ENCODE results near the gene COL6A2.

COL6A2 gene

DNA sequence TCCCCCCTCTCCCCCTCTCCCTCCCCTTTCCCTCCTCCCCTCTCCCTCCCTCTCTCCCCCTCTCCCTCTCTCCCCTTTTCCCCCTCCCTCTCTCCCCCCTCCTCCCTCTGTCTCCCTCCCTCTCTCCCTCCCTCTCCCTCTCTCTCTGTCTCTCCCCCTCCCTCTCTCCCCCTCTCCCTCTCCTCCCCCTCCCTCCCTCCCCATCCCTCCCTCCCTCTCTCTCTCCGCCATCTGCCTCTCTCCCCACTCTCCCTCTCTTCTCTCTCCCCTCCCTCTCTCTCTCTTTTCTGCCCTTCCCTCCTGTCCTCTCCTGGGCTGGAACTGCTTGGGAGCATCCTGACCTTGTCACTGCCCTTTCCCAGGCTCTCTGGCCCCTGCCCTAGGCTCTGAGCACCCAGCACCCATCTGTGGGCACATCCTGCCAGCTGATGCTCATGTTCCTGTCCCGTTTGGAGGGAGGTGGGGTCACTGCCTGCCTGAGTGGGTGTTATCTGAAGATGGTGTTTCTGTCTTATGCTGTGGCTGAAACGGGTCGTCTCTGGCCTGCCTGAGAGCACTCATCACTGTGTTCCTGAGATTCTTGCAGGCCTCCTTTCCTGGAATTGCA, 46.7 kb downstream of the COL6A2 start:
- no peak for DNase-seq (ENCODE audit: low read depth)

DNA sequence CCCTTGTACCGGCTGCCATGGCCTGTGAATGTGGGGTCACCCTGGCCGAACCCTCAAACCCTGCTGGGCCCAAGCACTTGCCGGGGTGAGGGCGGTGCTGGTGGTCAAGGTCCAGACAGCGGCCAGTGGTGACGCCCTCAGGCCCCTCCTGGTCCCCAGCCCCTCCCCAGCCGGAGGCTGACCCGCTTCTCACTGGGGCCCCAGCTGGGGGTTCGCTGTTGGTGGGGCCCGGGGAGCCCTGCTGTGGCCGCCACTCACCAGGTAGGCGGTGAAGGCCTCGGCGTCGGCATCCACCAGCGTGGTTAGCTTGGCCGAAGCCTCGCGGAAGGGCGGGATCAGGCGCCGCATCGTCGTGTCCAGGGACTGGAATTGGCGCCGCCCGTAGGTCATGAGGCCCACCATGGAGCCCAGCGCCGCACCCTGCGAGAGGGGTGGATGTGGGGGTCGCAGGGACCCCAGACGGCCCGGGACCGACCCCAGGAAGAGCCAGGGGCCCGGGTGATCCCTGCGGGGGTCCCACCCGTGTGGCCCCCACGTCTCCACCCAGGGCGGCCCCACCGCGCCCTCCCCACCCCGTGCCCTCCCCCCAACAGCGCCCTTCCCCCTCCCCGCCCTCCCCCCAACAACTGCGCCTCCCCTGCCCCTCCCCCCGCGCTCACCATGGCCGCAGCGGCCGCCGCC, 47.4 kb downstream of the COL6A2 start:
- no peak for DNase-seq (ENCODE audit: low read depth)

DNA sequence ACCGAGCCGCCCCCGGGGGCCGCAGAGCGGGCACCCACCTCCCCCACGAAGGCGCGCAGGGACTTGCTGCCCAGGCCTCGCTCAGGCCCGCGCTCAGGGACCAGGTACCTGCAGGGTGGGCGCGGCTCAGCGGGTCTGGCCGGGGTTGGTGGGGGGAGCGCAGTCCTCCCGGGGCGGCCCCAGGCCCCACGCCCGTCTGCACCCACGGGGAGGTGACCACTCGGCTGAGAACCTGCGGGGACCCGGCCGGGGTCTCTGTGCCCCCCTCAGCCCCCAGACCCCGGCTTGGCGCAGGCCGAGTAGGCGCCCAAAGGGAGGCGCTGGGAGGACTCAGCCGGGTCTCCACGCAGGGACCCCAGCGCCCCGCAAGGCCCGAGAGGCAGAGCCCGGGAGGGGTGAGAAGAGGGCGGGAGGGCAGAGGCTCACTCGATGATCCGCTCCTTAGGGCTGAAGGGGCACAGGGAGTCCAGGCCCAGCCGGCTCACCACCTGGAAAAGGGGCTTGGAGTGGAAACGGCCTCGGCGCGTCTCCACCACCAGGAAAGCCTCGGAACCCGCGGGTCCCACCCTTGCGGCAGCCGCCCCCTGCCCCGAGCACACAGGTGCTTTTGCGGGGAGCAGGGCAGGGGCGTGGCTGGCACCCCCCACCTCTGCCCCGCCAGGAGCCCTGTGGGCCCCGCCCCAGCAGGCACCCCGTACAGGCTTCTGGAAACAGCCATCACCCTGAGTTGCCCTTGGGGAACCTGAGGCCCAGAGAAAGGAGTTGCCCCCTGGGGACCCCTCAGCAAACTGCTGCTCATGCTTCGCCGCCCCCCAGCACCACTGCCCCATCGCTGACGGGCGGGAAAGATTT, 48.2 kb downstream of the COL6A2 start:
- DNase-seq (ENCODE audit: low read depth), result no peak

DNA sequence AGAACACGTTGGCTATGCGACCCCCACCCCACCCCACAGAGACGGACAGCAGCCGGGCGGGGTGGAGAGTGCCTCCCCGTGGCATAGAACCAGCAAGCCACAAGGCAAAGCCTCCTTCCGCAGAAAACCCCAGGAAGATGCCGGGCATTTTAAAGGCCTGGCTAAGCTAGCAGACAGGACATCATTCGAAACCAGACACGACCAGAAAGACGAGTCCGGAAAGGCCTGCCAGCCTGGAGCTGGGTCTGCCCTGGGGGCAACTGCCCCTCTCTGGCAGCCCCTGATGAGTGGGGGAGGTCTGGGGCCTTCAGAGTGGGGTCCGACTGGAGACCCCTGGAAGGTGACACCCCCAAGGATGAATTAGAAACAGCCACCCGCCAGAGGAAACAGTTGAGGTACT, 48.9 kb downstream of the COL6A2 start:
- DNase-seq (ENCODE audit: low read depth), result no peak

DNA sequence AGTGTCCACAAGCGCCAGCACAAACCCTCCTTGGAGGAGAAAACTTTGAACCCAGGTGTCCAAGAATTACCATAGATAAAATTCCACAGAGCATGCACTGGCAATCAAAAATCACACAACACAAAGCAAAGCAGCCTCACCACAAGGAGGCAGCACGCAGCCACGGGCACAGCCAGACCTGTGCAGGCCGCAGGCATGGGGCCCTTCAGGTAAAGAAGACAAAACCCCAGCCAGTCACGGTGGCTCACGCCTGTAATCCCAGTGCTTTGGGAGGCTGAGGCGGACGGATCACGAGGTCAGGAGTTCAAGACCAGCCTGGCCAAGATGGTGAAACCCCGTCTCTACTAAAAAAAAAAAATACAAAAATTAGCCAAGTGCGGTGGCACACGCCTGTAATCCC, 49.5 kb downstream of the COL6A2 start:
- DNase-seq (ENCODE audit: low read depth), result peak; percentile 20

DNA sequence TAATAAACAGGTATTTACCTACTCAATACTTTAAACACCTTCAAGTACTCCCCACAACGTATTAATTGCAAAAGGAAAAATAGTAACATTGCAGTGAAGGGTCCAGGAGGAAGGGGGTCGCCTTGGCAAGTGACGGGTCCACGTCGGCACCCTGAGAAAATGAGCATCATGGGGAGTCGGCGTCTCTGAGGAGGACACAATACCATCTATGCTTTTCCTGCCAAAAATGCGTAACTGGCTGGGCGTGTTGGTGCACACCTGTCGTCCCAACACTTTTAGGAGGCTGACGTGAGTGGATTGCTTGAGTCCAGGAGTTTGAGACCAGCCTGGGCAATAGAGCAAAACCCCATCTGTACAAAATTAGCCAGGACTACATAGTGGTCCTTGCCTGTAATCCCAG, 50.2 kb downstream of the COL6A2 start:
- no peak for DNase-seq (ENCODE audit: low read depth)

DNA sequence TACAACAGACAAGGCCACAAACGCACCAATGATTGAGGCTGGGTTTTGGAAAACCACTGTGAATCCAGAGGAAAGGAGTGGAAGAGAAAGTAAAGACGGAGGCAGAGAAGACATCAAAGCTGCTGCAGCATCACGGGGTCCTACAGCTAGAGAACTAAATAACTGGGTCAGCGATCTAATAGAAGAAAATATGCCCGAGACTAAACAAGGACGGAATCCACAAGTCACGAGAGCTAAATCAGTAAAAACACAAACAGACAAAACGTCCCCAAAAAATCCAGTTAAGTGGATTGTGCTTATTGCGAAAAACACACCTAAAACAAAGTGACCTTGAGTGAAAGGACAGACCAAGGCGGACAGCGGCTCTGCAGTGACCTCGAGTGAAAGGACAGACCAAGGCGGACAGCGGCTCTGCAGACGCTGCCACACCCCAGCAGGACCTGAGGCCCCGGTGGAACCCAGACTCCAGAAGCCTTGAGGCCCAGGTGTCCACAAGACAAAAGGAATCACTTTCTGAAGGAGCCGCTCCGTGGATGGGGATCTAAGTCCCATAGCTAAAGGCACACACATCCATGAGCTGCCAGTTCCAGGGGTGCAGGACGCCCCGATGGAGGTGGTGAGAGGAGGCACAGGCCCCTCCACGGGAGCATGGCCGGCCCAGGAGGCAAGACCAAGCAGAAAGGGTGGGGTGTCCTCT, 51.4 kb downstream of the COL6A2 start:
- no peak for DNase-seq (ENCODE audit: low read depth)

DNA sequence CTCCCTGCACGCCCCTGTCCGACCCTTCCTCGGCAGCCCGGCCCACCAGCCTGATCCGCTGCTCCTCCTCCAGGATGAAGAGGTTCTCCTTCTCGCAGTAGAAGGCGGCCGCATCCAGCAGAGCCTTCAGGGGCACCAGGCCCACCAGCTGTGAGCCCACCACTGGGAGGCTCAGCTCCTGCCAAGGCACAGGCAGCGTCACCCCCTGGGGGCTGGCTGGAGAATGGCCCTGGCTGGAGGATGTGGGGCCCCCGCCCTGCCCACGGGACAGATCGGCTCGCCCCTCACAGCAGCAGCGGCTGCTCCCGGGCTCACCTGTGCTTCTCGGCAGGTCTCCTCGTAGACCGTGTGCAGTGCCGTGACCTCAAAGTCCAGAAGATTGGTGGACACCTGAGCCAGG, 52.2 kb downstream of the COL6A2 start:
- DNase-seq (ENCODE audit: low read depth), result no peak

DNA sequence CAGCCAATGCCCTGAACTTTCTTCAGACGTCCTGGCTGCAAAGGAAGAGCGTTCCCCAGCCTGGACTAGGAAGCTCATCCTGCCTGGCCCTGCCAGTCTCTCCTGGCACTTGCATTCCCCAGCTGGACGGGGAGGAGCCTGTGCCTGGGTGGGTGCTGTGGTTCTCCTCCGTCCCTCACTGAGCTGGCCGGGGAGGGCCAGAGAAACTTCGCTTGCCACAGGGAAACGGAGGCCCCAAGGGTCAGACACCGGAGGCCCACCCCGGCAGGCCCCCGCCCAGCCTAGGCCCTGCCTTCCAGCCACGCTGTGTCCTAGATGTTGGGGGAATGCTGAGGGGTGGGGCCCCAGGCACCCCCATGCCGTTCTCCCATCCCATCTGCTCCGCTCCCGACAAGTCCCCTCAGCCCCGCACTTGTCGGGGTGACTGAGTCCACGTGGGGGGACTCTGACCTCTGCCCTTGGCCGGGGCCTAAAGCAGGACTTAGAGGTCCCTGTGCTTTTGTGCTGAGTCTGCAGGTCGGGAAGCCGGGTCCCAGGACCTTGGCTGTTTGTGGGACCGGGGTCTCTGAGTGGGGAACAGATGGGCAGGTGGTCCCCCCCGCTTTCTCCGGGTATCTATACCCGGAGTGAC, 52.7 kb downstream of the COL6A2 start:
- DNase-seq (ENCODE audit: low read depth), result no peak

DNA sequence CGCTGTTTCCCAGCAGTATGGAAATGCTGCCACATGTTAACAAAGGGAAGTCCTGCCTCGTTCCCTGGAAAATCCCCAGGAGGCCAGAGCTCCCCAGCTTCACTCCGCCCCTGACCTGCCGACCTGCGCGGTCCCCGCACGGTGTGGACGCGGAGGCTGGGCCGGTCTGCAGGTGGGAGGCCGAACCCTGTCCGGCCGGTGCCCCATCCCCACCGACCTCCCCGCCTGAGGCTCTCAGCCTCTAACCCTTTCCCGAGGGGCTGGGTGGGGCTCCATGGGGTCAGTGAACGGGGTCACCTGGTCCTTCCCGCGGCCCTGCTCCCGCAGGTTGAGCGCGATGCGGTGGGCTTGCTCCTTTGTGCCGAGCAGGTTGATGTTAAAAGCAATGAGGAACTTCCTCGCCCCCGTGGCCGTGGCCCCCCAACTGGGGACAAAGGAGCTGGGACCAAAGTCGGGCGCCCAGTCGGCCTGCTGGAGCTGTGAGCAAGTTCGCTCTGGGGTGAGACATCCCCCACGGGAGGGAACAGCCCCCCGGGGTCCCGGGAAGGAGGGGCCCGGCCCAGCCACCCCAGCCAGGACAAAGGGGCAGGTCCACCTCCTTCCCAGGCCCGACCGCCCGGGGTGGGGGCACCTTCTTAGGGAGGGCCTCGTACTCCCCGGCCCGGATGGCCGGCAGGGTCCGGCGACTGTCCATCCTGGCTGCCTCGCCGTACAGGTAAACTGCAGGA, 53.5 kb downstream of the COL6A2 start:
- no peak for DNase-seq (ENCODE audit: low read depth)

DNA sequence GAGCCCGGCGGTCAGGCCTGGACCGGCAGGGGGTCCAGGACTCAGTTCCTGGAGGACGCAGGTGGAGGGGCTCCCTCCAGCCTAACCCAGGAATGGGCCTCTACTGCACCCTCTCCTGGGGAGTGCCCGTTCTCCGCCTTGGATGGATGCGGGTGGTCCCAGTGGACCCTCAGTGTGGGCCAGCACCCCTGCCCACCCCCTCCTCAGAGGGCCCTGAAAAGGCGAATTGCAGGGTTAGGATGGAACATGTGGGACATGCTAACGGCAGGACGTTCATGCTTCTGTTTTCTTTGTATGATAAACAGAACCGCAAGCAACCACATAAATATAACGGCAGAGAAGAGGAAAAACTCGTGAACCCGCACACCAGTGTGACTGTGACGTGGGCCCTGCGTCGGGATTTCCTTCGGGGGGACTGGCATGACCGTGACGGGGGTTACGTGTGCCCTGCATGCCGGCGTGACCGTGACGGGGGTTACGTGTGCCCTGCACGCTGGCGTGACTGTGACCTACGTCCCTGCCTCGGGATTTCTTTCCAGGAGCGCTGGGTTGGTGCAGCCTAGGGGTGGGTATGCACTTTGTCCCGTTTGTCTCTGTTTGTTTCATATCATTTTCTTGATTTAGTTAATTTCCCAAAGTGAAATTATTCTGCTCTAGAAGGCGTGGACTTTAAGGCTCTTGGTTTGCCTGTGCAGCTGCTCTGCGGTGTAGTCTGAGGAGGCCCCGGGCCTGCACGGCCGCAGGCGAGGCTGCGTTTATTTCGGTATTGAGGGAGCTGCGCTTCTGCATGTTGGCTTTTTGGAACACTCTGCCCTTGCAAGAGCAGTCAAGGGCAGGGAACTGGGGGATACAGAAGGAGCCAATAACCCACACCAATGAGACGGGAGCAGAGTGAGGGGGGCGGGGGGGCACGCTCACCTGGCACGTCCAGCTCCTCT, 54.3 kb downstream of the COL6A2 start:
- DNase-seq (ENCODE audit: low read depth), result no peak

DNA sequence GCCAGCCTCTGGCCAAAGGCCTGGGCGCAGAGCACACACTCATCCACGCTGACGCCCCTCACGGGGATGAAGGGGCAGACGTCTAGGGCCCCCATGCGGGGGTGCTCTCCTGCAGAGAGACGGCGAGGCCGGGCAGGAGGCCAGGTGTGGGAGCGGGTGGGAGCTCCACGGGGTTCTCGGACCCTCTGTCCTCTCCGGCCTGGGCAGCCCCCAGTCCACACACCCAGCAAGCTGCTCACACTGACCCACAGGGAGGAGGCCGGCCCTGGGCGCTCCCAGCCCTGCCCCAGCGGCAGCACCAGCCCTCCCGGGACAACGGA, 55.0 kb downstream of the COL6A2 start:
- no peak for DNase-seq (ENCODE audit: low read depth)

DNA sequence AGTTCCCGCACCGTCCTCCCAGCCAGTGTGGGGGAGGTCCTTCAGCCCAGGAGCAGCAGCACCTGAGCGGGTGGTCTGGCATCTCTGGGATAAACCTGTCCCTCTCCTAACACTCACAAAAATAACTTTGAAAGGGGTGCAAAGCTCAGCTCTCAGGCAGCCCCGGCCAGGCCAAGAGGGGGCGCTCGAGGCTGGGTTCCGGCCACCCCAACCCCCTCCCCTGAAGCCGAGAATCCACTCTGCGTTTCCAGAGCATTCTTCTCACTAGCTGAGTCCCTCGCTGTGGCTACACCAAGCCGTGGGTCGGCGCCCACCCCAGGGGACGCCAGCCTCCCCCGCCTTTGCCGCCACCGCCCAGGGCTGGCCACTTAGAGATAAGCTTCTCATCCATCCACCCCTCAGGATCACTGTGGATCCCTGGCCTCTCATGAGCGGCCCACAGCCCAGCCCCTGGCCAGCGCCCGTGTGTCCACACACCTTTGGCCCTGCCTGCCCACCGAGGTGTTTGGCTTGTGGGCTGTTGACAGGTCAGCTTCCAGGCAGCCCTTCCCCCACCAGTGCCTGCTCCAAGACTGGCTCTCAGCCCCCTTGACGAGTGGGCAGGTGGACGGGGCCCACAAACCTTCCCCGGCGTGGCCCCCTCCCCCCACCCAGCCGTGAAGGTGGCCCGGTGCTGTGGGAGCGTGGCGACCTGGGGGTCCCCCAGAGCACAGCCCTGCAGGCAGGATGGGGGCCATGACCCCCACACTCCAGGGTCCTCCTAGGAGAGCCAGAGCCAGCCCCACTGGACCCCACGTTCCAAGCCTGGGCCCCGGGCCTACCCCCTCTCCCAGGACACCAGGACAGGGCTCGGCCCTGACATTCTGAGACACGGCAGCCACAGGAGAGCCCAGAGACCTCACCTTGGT, 55.6 kb downstream of the COL6A2 start:
- peak; percentile 68 for DNase-seq (ENCODE audit: low read depth)

DNA sequence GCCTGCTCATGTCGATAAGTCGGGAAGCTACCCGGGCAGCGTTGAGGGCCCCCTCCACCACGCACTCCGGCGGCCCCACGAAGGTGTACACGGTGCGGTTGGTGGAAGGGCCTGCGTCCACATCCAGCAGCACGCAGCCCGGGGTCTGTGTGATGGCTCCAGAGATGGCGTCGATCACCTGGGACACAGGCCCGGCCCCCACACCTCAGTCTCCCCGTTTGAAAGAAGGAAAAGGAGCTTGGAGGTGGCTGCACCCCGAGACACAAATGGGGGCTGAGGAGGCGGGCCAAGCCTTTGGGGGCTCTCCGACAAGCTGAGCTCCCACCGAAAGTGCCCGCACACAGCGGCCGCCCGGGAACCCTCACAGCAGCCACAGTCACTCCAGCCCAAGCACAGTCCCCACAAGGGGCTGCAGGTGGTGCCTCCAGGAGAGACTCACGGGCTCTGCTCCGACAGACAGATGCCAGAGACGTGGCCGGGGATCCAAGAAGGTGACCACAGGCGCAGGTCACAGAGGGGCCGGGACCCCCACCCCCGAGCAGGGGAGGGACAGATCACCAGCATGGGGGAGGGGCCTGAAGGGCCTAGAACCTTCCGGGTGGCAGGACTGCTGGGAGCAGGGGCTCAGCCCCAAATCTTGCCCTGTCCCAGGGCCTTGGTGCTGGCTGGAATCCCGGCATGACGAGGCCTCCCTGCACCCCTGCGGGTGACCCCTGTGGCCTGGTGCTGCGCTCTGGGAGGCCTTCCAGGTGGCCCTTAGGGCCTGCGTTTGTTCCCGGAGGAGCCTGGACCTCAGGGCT, 56.4 kb downstream of the COL6A2 start:
- DNase-seq (ENCODE audit: low read depth), result no peak

DNA sequence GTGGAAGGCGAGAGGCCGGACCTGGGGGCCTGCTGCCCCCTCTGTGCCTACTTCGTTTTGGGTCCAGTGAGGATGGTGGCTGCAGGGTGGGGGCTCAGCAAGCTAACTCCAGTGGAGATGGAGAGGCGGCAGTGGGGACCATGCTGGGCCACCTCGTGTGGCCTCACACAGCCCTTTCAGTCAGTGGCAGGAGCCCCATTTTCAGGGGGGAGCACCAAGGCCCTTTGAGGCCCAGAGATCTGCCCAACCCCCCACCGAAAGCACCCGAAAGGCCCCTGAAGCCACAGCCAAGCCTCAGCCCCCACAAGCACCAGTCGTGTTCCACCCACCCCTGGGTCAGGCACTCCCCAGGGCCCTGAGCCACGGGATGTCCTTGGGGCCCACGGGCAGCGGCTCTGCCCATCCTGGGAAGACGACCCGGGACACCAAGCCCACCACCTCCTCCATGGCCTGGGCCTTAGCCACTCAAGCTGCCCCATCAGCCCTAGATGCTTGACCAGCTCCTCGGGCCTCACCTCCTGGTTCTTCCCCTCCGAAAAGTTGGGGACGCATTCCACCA, 57.1 kb downstream of the COL6A2 start:
- no peak for DNase-seq (ENCODE audit: low read depth)

DNA sequence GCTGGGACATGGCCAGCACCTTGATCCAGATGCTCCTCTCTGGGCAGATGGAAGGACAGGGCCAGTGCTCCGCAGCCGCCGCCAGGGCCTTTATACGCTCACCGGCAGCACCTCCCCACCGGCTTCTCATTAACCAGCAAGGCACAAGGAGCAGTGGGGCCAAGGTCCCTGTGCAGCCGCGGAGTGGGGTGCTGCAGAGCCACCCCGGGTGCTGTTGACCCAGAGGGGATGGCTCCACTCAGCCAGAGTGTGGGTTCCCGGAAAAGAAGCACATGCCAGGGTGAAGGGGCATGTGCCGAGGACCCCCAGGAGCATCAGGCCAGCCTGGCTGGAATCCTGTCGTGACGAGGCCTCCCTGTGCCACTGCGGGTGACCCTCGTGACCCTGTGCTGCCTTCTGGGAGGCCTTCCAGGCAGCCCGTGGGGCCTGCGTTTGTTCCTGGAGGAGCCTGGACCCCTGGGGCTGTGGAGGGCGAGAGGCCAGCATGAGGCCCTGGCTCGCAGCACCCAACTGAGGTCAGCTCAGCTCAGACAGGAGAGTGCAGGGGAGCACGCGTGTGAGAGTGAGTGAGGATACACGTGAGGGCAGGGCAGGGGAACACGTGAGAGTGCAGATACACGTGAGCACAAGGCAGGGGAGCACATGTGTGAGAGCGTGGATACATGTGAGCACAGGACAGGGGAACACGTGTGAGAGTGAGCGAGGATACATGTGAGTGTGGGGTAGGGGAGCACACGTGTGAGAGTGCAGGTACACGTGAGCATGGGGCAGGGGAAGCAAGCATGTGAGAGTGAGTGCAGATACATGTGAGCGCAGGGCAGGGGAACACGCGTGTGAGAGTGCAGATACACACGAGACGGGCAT, 57.8 kb downstream of the COL6A2 start, which contains the start of gene FTCD:
Gene FTCD (minus strand): TSS at position 66 of the 864 bp plus-strand sequence. CDS start 56 bp downstream, at position 10.
- no peak for DNase-seq (ENCODE audit: low read depth)

DNA sequence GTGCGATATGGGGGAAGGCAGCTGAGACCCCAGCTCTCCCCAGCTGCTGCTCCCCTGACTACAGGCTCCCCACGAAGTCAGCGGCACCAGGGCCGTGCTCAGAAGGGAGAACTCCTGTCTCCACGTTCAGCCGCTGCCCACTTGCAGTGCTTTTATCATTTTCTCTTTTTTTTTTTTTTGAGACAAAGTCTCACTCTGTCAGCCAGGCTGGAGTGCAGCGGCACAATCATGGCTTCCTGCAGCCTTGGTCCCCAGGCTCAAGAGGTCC, 58.4 kb downstream of the COL6A2 start:
- no peak for DNase-seq (ENCODE audit: low read depth)

Data from CMK (cell line).